Astrocyte (in vitro differentiated cells and primary cell): ENCODE results near the gene GPR42. TPM values are rescaled to one million over a fixed set of nuclear protein-coding genes. Genes with fewer than 3 reads are reported as not detected.

Experiments
- DNase-seq: peaks from one replicate; pipeline ENCODE4 v3.0.0-alpha.2; 2010; ENCODE audit warnings: low read depth
- FAIRE-seq: peaks from 2 replicates; lab custom pipeline; 2011; peaks lifted over from hg19 to GRCh38; lab: Jason Lieb, UNC
- H2AFZ ChIP-seq: 2 replicates; pipeline ENCODE4 v1.6.0; 2012; ENCODE audit warnings: low read depth, low read length, inconsistent platforms
- H3K27ac ChIP-seq: 2 replicates; pipeline ENCODE4 v1.5.1; 2011; ENCODE audit warnings: low read depth, low read length, inconsistent platforms
- H3K27me3 ChIP-seq: 2 replicates; pipeline ENCODE4 v1.6.0; 2011; ENCODE audit warnings: low read length, inconsistent platforms; ENCODE audit not compliant: insufficient read depth
- H3K36me3 ChIP-seq: 2 replicates; pipeline ENCODE4 v1.5.1; 2011; ENCODE audit warnings: low read length, inconsistent platforms; ENCODE audit not compliant: insufficient read depth
- H3K4me1 ChIP-seq: 2 replicates; pipeline ENCODE4 v1.5.1; 2011; ENCODE audit warnings: low read length, inconsistent platforms; ENCODE audit not compliant: insufficient read depth
- H3K4me2 ChIP-seq: 2 replicates; pipeline ENCODE4 v1.6.0; 2012; ENCODE audit warnings: low read length, inconsistent platforms
- H3K4me3 ChIP-seq: 2 replicates; pipeline ENCODE4 v1.5.1; 2011; ENCODE audit warnings: low read depth, mild to moderate bottlenecking, low read length, inconsistent platforms; ENCODE audit not compliant: insufficient read depth
- H3K79me2 ChIP-seq: 2 replicates; pipeline ENCODE4 v1.6.0; 2012; ENCODE audit warnings: mild to moderate bottlenecking, low read length, inconsistent platforms; ENCODE audit not compliant: insufficient read depth
- H3K9ac ChIP-seq: 2 replicates; pipeline ENCODE4 v1.6.0; 2012; ENCODE audit warnings: mild to moderate bottlenecking, low read length, inconsistent platforms
- H3K9me3 ChIP-seq: 2 replicates; pipeline ENCODE4 v1.5.1; 2012; ENCODE audit warnings: low read depth, mild to moderate bottlenecking, low read length, inconsistent platforms; ENCODE audit not compliant: insufficient read depth
- H4K20me1 ChIP-seq: 2 replicates; pipeline ENCODE4 v1.6.0; 2012; ENCODE audit warnings: low read length, inconsistent platforms; ENCODE audit not compliant: insufficient read depth
- H3K27ac Mint-ChIP-seq: one replicate; pipeline ENCODE4 v1.8.0; 2021; ENCODE audit warnings: mild to moderate bottlenecking, mixed read lengths; ENCODE audit not compliant: unreplicated experiment
- H3K27me3 Mint-ChIP-seq: one replicate; pipeline ENCODE4 v1.8.0; 2021; ENCODE audit warnings: low read depth, mixed read lengths; ENCODE audit not compliant: unreplicated experiment
- H3K36me3 Mint-ChIP-seq: one replicate; pipeline ENCODE4 v1.8.0; 2021; ENCODE audit warnings: low read depth, mixed read lengths; ENCODE audit not compliant: unreplicated experiment
- H3K4me1 Mint-ChIP-seq: one replicate; pipeline ENCODE4 v1.8.0; 2021; ENCODE audit warnings: low read depth, mixed read lengths; ENCODE audit not compliant: unreplicated experiment
- H3K4me3 Mint-ChIP-seq: one replicate; pipeline ENCODE4 v1.8.0; 2021; ENCODE audit warnings: mild to moderate bottlenecking, moderate library complexity, mixed read lengths; ENCODE audit not compliant: unreplicated experiment
- H3K9me3 Mint-ChIP-seq: one replicate; pipeline ENCODE4 v1.8.0; 2021; ENCODE audit warnings: mild to moderate bottlenecking, mixed read lengths; ENCODE audit not compliant: unreplicated experiment
- CTCF ChIP-seq: IDR thresholded peaks from 2 replicates; pipeline ENCODE4 v1.5.1; 2011; ENCODE audit warnings: low read depth, mild to moderate bottlenecking, inconsistent platforms, low read length, moderate library complexity; ENCODE audit not compliant: insufficient read depth
- EZH2 ChIP-seq: IDR thresholded peaks from 2 replicates; pipeline ENCODE4 v1.6.1; 2012; ENCODE audit warnings: mild to moderate bottlenecking, low read length, inconsistent platforms; ENCODE audit not compliant: insufficient read depth
- total RNA-seq: library from RNA; stranded (reverse); gene quantifications from 2 replicates; pipeline ENCODE4 v1.2.1, GENCODE V29; 2021

Gene GPR42
- total RNA-seq, 1 donor from 2014 or later, result not detected

- Histone ChIP-seq H3K27me3 (no peaks in the 10 kb centered on the region), H3K4me2 (no peak overlapping the region), H3K9ac (no peak overlapping the region), H3K4me3 (no peak overlapping the region), H3K36me3 (no peaks in the 10 kb centered on the region), H3K79me2 (no peaks in the 10 kb centered on the region), H3K27ac (no peak overlapping the region), H3K9me3 (no peaks in the 10 kb centered on the region), H3K4me1 (no peaks in the 10 kb centered on the region), H2AFZ (no peak overlapping the region), H4K20me1 (no peaks in the 10 kb centered on the region)
- DNase-seq, result no peak
- no peak overlapping the region for H3K27ac Mint-ChIP-seq
- peaks cover 3% of the 10 kb centered on the region for H3K4me1 Mint-ChIP-seq
- H3K36me3 Mint-ChIP-seq, result no peaks in the 10 kb centered on the region
- no peaks in the 10 kb centered on the region for H3K9me3 Mint-ChIP-seq
- no peak for TF ChIP-seq EZH2
- no peak for TF ChIP-seq CTCF
- no peak for FAIRE-seq
- H3K27me3 Mint-ChIP-seq, result peaks cover 28% of the 10 kb centered on the region
- H3K4me3 Mint-ChIP-seq, result no peak overlapping the region
These were observed 38.1 kb upstream of the GPR42 start for GRCh38 chr19:35332817-35333216.

- FAIRE-seq (no peak), DNase-seq (no peak)
- Histone ChIP-seq H3K9me3 (no peaks in the 10 kb centered on the region), H4K20me1 (no peaks in the 10 kb centered on the region), H3K9ac (no peak overlapping the region), H3K36me3 (no peaks in the 10 kb centered on the region), H3K4me1 (no peaks in the 10 kb centered on the region), H2AFZ (no peak overlapping the region), H3K79me2 (no peaks in the 10 kb centered on the region), H3K27ac (no peak overlapping the region), H3K4me3 (no peak overlapping the region), H3K27me3 (no peaks in the 10 kb centered on the region), H3K4me2 (no peak overlapping the region)
- Mint-ChIP-seq H3K27me3 (peaks cover 26% of the 10 kb centered on the region), H3K36me3 (no peaks in the 10 kb centered on the region), H3K27ac (no peak overlapping the region), H3K4me3 (no peak overlapping the region), H3K9me3 (no peaks in the 10 kb centered on the region), H3K4me1 (no peaks in the 10 kb centered on the region)
- TF ChIP-seq EZH2 (no peak), CTCF (no peak)
These were observed 36.6 kb upstream of the GPR42 start for GRCh38 chr19:35334144-35334753.

GRCh38 chr19:35336166-35336955 lies 34.5 kb upstream of the GPR42 start:
- Histone ChIP-seq H3K79me2 (no peaks in the 10 kb centered on the region), H3K27me3 (no peaks in the 10 kb centered on the region), H3K4me1 (no peaks in the 10 kb centered on the region), H3K9me3 (no peaks in the 10 kb centered on the region), H3K4me3 (no peak overlapping the region), H3K4me2 (no peak overlapping the region), H4K20me1 (no peaks in the 10 kb centered on the region), H3K36me3 (no peaks in the 10 kb centered on the region), H2AFZ (no peak overlapping the region), H3K27ac (no peak overlapping the region), H3K9ac (no peak overlapping the region)
- H3K27ac Mint-ChIP-seq, result no peak overlapping the region
- no peaks in the 10 kb centered on the region for H3K4me1 Mint-ChIP-seq
- peaks cover 35% of the 10 kb centered on the region for H3K27me3 Mint-ChIP-seq
- no peak overlapping the region for H3K4me3 Mint-ChIP-seq
- no peak for DNase-seq
- TF ChIP-seq EZH2 (no peak), CTCF (no peak)
- no peaks in the 10 kb centered on the region for H3K9me3 Mint-ChIP-seq
- H3K36me3 Mint-ChIP-seq, result no peaks in the 10 kb centered on the region
- no peak for FAIRE-seq
